Right lobe of liver (tissue), 4 donors: Measurements from ENCODE around the gene PROZ.

Experiments used
- POLR2A ChIP-seq: fragments of 450-650 bp; IDR thresholded peaks from one replicate; pipeline ENCODE4 v1.6.1; 2017; ENCODE audit warnings: antibody characterized with exemption, mild to moderate bottlenecking
- TF ChIP-seq, protein P1 (sequence below), 4 donors: fragments of 200-600 bp in 3 of 4; fragments of 450-650 bp in 1 of 4; IDR thresholded peaks; one replicate each; pipeline versions ENCODE4 v1.5.1 to v1.8.0; 2016 to 2022; ENCODE audit warnings: antibody characterized with exemption in 4 of 4, mild to moderate bottlenecking in 2 of 4
- donor health status: DM: no; HTN: no; CAD: no.
- donor health status: DM: no; HTN: no; CAD: no.
- donor health status: DM: no; HTN: yes; CAD: no.

DNA sequence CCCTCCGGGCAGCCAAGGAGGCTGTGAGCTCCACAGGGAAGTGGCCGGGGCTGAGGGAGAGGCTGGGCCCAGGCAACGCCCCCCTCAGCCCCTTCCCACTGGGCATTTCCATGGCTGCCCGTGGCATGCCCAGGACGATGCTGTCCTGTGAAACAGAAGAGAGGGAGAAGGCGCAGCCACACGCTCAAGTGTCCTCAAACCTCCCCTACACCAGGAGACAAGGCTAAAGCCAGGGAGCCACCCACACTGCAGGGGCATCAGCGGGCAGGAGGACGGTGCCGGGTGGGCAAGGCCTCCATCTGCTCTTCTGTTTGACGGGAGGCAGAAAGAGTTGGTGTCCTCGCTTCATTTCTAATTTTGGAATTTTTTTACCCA lies 14.2 kb upstream of the PROZ start:
- TF ChIP-seq POLR2A = no peak
- TF ChIP-seq, protein P1, sequence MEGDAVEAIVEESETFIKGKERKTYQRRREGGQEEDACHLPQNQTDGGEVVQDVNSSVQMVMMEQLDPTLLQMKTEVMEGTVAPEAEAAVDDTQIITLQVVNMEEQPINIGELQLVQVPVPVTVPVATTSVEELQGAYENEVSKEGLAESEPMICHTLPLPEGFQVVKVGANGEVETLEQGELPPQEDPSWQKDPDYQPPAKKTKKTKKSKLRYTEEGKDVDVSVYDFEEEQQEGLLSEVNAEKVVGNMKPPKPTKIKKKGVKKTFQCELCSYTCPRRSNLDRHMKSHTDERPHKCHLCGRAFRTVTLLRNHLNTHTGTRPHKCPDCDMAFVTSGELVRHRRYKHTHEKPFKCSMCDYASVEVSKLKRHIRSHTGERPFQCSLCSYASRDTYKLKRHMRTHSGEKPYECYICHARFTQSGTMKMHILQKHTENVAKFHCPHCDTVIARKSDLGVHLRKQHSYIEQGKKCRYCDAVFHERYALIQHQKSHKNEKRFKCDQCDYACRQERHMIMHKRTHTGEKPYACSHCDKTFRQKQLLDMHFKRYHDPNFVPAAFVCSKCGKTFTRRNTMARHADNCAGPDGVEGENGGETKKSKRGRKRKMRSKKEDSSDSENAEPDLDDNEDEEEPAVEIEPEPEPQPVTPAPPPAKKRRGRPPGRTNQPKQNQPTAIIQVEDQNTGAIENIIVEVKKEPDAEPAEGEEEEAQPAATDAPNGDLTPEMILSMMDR (IDR thresholded peaks at IDR 0.05) = no peak
